Heart right ventricle (tissue), 16 donors: ENCODE measurements around the gene LRRFIP2. TPM values are rescaled to one million over a fixed set of nuclear protein-coding genes. Genes with fewer than 3 reads are reported as not detected.

Experiments used
- ATAC-seq, 8 donors: fragments of 200-7000 bp; cut with Tn5 transposase; one replicate each; pipeline ENCODE4 v1.9.1; 2020; ENCODE audit warnings: mild to moderate bottlenecking in 8 of 8, moderate library complexity in 8 of 8, moderate number of reproducible peaks in 1 of 8
- DNase-seq, 2 donors: peaks; one replicate each; pipeline ENCODE4 v3.0.0-alpha.2; 2020
- H3K27ac ChIP-seq, 10 donors: fragments of 200-600 bp; sonication (generic) in 2 of 10; one replicate each; pipeline versions ENCODE4 v1.5.0 to v1.8.0; 2020 to 2022; ENCODE audit warnings: mild to moderate bottlenecking in 3 of 10
- H3K27me3 ChIP-seq, 7 donors: fragments of 200-600 bp; one replicate each; pipeline ENCODE4 v1.8.0; 2021 to 2022; ENCODE audit warnings: mild to moderate bottlenecking in 2 of 7
- H3K36me3 ChIP-seq, 9 donors: fragments of 200-600 bp; sonication (generic) in 1 of 9; one replicate each; pipeline versions ENCODE4 v1.5.0 to v1.8.0; 2020 to 2022; ENCODE audit warnings: mild to moderate bottlenecking in 2 of 9
- H3K4me1 ChIP-seq, 9 donors: fragments of 200-600 bp; sonication (generic) in 1 of 9; one replicate each; pipeline versions ENCODE4 v1.5.0 to v1.8.0; 2020 to 2022; ENCODE audit warnings: mild to moderate bottlenecking in 4 of 9
- H3K4me3 ChIP-seq, 10 donors: fragments of 200-600 bp; sonication (generic) in 2 of 10; one replicate each; pipeline versions ENCODE4 v1.5.0 to v1.8.0; 2020 to 2022; ENCODE audit warnings: mild to moderate bottlenecking in 7 of 10, moderate library complexity in 2 of 10
- H3K9me3 ChIP-seq, 11 donors: fragments of 200-600 bp in 10 of 11; sonication (generic) in 2 of 11; one replicate each; pipeline versions ENCODE4 v1.5.0 to v1.8.0; 2013 to 2022; ENCODE audit warnings: mild to moderate bottlenecking in 2 of 11, control low read depth in 1 of 11, moderate library complexity in 1 of 11
- WGBS, 2 donors: extraction: QIAGEN DNeasy Blood & Tissue Kit; methylation state at CpG; one replicate each; pipeline ENCODE4 v1.1.7; 2013; ENCODE audit warnings: inconsistent platforms in 1 of 2; 5-methylcytosine and 5-hydroxymethylcytosine counted together
- intact Hi-C, 10 donors: fragments of 100-400 bp; cut with DNase I; formaldehyde crosslinking; loops; one replicate each; pipeline versions ENCODE4 v1.11.1 to v1.14.2; 2022
- polyA plus RNA-seq, 2 donors: library from polyadenylated mRNA; stranded (reverse); fragments of 200-250 nt; gene quantifications; one replicate each; pipeline ENCODE4 v1.2.3, GENCODE V29; 2013
- total RNA-seq, 10 donors: library from RNA; stranded (reverse); fragmentation: NEBNext Ultra II Directional in 3 of 10; extraction: Animal tissue kit (Norgen Biotek cat#: 25700) in 3 of 10; gene quantifications; one replicate each; pipeline versions ENCODE4 v1.2.1 to v1.2.4, GENCODE V29; 2021 to 2023
- TF ChIP-seq, protein P1 (sequence below), 9 donors: fragments of 200-600 bp; sonication (generic) in 2 of 9; IDR thresholded peaks; one replicate each; pipeline versions ENCODE4 v1.5.0 to v1.8.0; 2021 to 2022; ENCODE audit warnings: antibody characterized with exemption in 9 of 9, mild to moderate bottlenecking in 5 of 9, moderate library complexity in 1 of 9
- donor health status: Arrhythmogenic right ventricular cardiomyopathy.
- donor health status: ischemic (EF 13 %, LVEDD 7.1; RV severe dilation, severe dysfunction).
- donor health status: healthy with polysubstance abuse.
- donor health status: DM: no; HTN: yes; CAD: no.
- donor health status: DM: no; HTN: no; CAD: no.
- donor health status: ischemic (EF 25% LVEDD 6.9; RV normal size, moderate dysfunction).
- donor health status: ischemic (EF 25% LVEDD 5.7; RV mildly dilated, moderate dysfunction).
- donor health status: healthy.
- donor health status: DM: yes; HTN: yes; CAD: no.
- donor health status: Ischemic cardiomyopathy.
- donor health status: ischemic (EF 35%, LVEDD 5.7; RV mildly dilated, moderate dysfunction).
- donor health status: nonischemic (EF 11% LVEDD 7.7; RV severe dilation, severe dysfunction).
- donor health status: DM: yes; HTN: yes; CAD: no.
- donor health status: PGD.
- donor health status: ischemic (EF 29% LVEDD 5.4; RV normal size, mild dysfunction).
- donor health status: nonischemic (EF 23%, LVEDD 6.1; RV moderate dilation, normal function).

The LRRFIP2 gene
- total and polyA plus RNA-seq, 12 donors: 63.2 to 199 (median 127) TPM

GRCh38 chr3:37041546-37042195 lies 132.7 kb downstream of the LRRFIP2 start:
- ATAC-seq: no peak
- intact Hi-C loops: no loop called here
- H3K9me3 ChIP-seq: peaks cover 0 to 4% (median under 1%) of the 10 kb centered on the region in 11 donors
- H3K36me3 ChIP-seq: peaks cover 0 to 98% (median 27%) of the 10 kb centered on the region in 9 donors
- DNase-seq: no peak
- peaks cover 0 to 20% (median 6%) of the 10 kb centered on the region in 9 donors for H3K4me1 ChIP-seq
- TF ChIP-seq, protein P1, sequence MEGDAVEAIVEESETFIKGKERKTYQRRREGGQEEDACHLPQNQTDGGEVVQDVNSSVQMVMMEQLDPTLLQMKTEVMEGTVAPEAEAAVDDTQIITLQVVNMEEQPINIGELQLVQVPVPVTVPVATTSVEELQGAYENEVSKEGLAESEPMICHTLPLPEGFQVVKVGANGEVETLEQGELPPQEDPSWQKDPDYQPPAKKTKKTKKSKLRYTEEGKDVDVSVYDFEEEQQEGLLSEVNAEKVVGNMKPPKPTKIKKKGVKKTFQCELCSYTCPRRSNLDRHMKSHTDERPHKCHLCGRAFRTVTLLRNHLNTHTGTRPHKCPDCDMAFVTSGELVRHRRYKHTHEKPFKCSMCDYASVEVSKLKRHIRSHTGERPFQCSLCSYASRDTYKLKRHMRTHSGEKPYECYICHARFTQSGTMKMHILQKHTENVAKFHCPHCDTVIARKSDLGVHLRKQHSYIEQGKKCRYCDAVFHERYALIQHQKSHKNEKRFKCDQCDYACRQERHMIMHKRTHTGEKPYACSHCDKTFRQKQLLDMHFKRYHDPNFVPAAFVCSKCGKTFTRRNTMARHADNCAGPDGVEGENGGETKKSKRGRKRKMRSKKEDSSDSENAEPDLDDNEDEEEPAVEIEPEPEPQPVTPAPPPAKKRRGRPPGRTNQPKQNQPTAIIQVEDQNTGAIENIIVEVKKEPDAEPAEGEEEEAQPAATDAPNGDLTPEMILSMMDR (IDR thresholded peaks at IDR 0.05): no peak
- no peak overlapping the region for H3K4me3 ChIP-seq
- WGBS, 2 donors: 32 to 35% methylated on average over 1 of the region's 1 CpG
- H3K27me3 ChIP-seq: no peaks in the 10 kb centered on the region
- H3K27ac ChIP-seq: peak overlapping the region in 2 of 10 donors; percentile 3 to 7

- H3K36me3 ChIP-seq: peaks cover 0 to 98% (median 33%) of the 10 kb centered on the region in 9 donors
- H3K9me3 ChIP-seq: peaks cover 0 to 18% (median 9%) of the 10 kb centered on the region in 11 donors
- no peaks in the 10 kb centered on the region for H3K27me3 ChIP-seq
- WGBS, 2 donors: 96 to 98% methylated on average over 1 of the region's 1 CpG
- peaks cover 0 to 20% (median 6%) of the 10 kb centered on the region in 9 donors for H3K4me1 ChIP-seq
- intact Hi-C loops: no loop called here
- ATAC-seq: no peak
- DNase-seq: no peak
- peak overlapping the region in 1 of 10 donors; percentile 1 for H3K27ac ChIP-seq
- TF ChIP-seq, protein P1 (IDR thresholded peaks at IDR 0.05): no peak
- H3K4me3 ChIP-seq: no peak overlapping the region
Measured at GRCh38 chr3:37040231-37040630, 134.2 kb downstream of the LRRFIP2 start.

GRCh38 chr3:37039161-37039846 lies 135.1 kb downstream of the LRRFIP2 start:
- intact Hi-C loops: no loop called here
- Histone ChIP-seq H3K4me1 (peaks cover 0 to 20% (median 6%) of the 10 kb centered on the region in 9 donors), H3K4me3 (no peak overlapping the region), H3K9me3 (peaks cover 0 to 19% (median 9%) of the 10 kb centered on the region in 11 donors), H3K36me3 (peaks cover 0 to 98% (median 33%) of the 10 kb centered on the region in 9 donors), H3K27ac (peak overlapping the region in 1 of 10 donors; percentile 1), H3K27me3 (no peaks in the 10 kb centered on the region)
- DNase-seq (no peak), ATAC-seq (no peak)
- TF ChIP-seq, protein P1 (IDR thresholded peaks at IDR 0.05): no peak
- 90 to 99% methylated on average over 1 of the region's 1 CpG for WGBS, 2 donors

GRCh38 chr3:37037352-37037751 lies 137.0 kb downstream of the LRRFIP2 start:
- Histone ChIP-seq H3K4me3 (no peak overlapping the region), H3K36me3 (peaks cover 0 to 97% (median 38%) of the 10 kb centered on the region in 9 donors), H3K9me3 (peaks cover 0 to 19% (median 9%) of the 10 kb centered on the region in 11 donors), H3K27ac (no peak overlapping the region), H3K27me3 (no peaks in the 10 kb centered on the region), H3K4me1 (peaks cover 0 to 25% (median 10%) of the 10 kb centered on the region in 9 donors)
- DNase-seq (no peak), ATAC-seq (no peak)
- TF ChIP-seq, protein P1 (IDR thresholded peaks at IDR 0.05): no peak
- intact Hi-C loops: no loop called here
- 99% methylated on average over 3 of the region's 3 CpGs for WGBS, 2 donors
